Stimulated activated effector memory CD8-positive, alpha-beta T cell treated with anti-CD3 and anti-CD28 coated beads, Interleukin-12 subunit alpha, Interleukin-12 subunit beta, amount 100 ng/mL, for 72 hours (primary cell): ENCODE results near the gene SDCCAG8.

Experiments
- ATAC-seq: fragments of 150-1000 bp; cut with Tn5 transposase; 2 replicates; pipeline ENCODE4 v1.10.0; 2021
- DNase-seq, 2 donors: peaks; one replicate each; pipeline ENCODE4 v3.0.0; 2021 to 2022; ENCODE audit warnings: low spot score in 2 of 2
- H3K27ac Mint-ChIP-seq: one replicate; pipeline ENCODE4 v1.8.0; 2022; ENCODE audit warnings: mild to moderate bottlenecking, mixed read lengths
- H3K36me3 Mint-ChIP-seq: one replicate; pipeline ENCODE4 v1.8.0; 2022; ENCODE audit warnings: mild to moderate bottlenecking, mixed read lengths
- H3K4me1 Mint-ChIP-seq: one replicate; pipeline ENCODE4 v1.8.0; 2022; ENCODE audit warnings: mixed read lengths
- H3K4me3 Mint-ChIP-seq: one replicate; pipeline ENCODE4 v1.8.0; 2022; ENCODE audit warnings: mild to moderate bottlenecking, mixed read lengths
- H3K9me3 Mint-ChIP-seq: one replicate; pipeline ENCODE4 v1.8.0; 2022; ENCODE audit warnings: mixed read lengths

SDCCAG8 gene

DNA sequence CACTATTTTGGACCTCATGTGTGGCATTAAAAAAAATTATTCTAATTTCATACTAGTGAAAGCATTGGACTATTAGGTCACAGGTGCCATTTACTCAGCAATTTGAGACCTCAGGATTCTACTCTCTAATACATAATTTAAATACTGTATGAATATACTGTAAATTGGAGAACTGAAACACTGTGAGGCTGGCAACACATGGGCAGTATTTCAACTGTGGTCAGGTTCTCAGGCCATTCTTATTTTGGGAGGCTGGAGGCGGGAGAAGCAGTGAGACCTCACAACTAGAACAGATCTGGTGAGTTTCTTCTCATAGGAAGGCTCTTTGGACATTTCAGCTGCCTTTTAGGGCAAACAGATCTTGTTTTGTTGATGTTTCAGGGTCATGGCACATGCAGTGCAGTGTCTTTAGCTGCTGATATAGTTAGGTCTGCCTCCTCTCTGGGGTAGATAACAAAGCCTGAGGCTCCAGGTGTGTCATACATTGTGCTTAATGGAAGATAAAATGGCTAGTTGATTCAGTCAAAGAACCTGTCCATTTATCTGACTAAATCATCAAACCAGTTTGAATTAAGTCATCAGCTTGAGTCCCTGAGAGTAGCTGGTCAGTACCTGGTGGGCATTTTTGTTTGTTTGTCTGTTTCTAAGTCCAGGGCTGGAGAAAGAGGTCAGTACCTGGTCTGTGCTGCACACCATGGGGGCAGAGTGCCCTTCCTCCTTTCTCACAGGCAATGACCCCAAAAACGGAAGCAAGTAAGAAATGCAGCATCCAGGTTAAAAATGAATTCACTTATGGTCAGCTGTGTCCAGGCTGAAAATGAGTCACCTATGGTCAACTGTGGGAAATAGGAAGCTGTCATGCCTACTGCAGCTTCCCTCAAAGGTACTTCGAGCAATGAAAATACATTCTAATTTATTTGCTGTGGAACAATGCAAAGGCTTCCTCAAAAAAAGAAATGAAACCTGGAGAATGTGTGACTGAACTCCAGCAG, 216.2 kb downstream of the SDCCAG8 start:
- ATAC-seq (no peak), DNase-seq (no peak)
- Mint-ChIP-seq H3K4me1 (peaks cover 7% of the 10 kb centered on the region), H3K4me3 (no peak overlapping the region), H3K36me3 (peaks cover 6% of the 10 kb centered on the region), H3K9me3 (no peaks in the 10 kb centered on the region), H3K27ac (no peak overlapping the region)

DNA sequence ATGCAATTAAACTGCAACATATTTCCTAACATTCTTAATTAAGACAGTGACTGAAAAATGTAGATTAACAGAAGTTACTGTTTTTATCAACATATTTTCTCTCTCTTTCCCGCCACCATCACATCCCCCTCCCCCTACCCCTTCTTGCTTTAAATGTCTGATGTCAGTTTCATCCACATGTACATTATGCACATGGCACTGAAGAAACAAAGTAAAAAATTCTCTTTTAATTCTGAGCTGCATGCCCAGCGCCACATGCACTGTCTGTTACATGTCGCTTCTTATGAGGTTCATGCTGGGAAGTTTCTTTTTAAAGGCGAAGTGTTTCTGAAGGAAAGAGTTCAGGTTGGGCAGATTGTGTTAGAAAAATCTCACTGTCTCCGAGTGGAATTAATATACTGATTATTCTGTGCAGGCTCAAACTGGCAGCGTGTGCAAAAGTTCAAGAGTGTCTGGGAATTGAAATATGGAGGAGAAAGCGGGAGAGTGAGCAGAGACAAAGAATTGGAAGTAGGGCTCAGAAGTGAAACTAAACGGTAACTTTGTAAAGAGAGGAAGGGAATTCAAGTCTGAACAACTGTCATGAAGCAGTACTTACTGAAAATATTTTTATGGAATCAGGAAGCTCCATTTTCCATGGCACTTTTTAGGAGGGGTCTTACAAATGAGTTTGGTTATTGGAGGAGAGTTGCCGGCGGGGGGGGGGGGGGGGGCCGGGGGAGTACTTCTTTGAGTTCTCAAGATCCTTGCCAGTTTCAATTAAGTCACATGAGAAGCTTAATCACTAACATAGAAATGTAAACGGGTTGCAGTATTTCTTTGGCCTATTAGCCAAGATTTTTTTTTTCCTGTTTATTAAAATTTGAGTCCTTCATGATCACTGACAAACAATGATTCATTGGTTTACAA, 217.6 kb downstream of the SDCCAG8 start:
- Mint-ChIP-seq H3K4me1 (peaks cover 7% of the 10 kb centered on the region), H3K36me3 (peaks cover 6% of the 10 kb centered on the region), H3K4me3 (peak overlapping the region; percentile 14), H3K9me3 (no peaks in the 10 kb centered on the region), H3K27ac (no peak overlapping the region)
- DNase-seq (no peak), ATAC-seq (no peak)

- Mint-ChIP-seq H3K4me1 (peaks cover 7% of the 10 kb centered on the region), H3K9me3 (no peaks in the 10 kb centered on the region), H3K27ac (no peak overlapping the region), H3K4me3 (no peak overlapping the region), H3K36me3 (peaks cover 6% of the 10 kb centered on the region)
- no peak for DNase-seq
- no peak for ATAC-seq
These were observed 218.5 kb downstream of the SDCCAG8 start for GRCh38 chr1:243474136-243474881.

- Mint-ChIP-seq H3K4me1 (peaks cover 10% of the 10 kb centered on the region), H3K27ac (no peak overlapping the region), H3K9me3 (peaks cover 2% of the 10 kb centered on the region), H3K4me3 (no peak overlapping the region), H3K36me3 (peaks cover 6% of the 10 kb centered on the region)
- no peak for DNase-seq
- ATAC-seq = no peak
These were observed 219.1 kb downstream of the SDCCAG8 start for GRCh38 chr1:243474906-243475305.

DNA sequence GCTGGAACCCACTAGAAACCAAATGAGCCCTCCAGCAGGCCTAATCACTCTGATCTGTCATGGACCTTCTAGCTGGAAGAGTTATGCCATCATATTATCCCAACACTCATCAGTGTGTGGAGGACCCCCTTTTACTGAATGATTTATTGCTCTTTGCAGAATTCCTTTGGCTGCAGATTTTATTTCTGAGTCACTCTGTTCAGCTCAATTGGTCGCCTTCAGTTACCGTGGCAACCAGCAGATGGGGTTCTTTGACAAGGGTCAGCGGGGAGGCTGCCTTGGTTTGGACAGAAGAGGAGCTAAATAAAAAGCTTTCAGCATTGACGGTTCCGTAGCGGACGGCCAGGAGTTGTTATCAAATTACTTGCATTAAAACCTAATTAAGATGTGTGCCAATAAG, 220.1 kb downstream of the SDCCAG8 start:
- Mint-ChIP-seq H3K36me3 (no peaks in the 10 kb centered on the region), H3K4me1 (peaks cover 16% of the 10 kb centered on the region), H3K9me3 (peaks cover 4% of the 10 kb centered on the region), H3K4me3 (no peak overlapping the region), H3K27ac (no peak overlapping the region)
- DNase-seq (no peak), ATAC-seq (no peak)

GRCh38 chr1:243477731-243478290, 222.0 kb downstream of the SDCCAG8 start:
- no peak for DNase-seq
- Mint-ChIP-seq H3K4me3 (no peak overlapping the region), H3K4me1 (peaks cover 30% of the 10 kb centered on the region), H3K9me3 (peaks cover 4% of the 10 kb centered on the region), H3K27ac (no peak overlapping the region), H3K36me3 (no peaks in the 10 kb centered on the region)
- ATAC-seq = no peak

- no peak for DNase-seq
- Mint-ChIP-seq H3K4me1 (peaks cover 32% of the 10 kb centered on the region), H3K36me3 (peaks cover 7% of the 10 kb centered on the region), H3K4me3 (no peak overlapping the region), H3K27ac (no peak overlapping the region), H3K9me3 (peaks cover 4% of the 10 kb centered on the region)
- ATAC-seq = peak; percentile 58
These were observed 225.3 kb downstream of the SDCCAG8 start for GRCh38 chr1:243481101-243481500.

DNA sequence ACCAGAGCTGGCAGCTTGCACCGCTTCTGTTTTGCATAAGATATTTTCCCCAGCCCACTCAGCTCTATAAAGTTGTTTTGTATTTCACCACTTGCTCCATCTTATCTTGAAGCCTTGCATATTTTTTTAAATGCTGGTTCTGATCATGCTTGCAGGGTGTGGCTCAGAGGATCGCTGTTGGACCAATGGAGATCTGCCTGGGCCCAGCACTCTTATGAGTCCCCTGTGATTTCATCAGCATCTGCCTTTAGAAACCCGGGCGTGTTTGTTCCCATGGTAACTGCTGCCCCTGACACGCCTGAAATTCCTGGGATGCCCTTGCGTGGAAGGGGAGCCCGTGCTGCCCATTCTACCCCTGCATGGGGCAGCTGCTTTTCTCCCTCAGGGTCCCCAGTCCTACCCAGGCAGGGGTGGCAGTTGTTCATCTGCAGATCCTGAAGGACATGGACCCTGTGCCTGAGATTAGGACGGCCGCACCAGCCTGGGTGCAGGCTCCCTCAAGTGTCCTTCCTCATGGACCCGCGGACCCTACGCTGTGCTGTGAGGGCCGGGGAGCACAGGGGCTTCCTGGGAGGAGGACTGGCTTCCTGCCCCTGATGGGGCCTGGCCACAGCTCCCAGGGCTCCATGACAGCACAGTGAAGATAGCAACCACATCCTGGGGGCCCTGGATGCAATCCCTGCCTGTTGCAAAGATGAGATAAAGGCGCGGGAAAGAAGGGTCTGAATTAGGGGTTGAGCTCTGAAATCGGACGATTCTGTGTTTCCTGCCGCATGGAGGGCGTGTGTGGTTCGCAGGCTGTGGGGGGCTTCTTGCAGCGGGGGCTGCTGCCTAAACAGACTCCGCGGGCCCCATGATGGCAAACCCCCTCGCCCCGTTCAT, 226.5 kb downstream of the SDCCAG8 start:
- ATAC-seq (peak; percentile 51), DNase-seq (peak in 1 of 2 donors; percentile 58)
- Mint-ChIP-seq H3K4me3 (peak overlapping the region; percentile 68), H3K27ac (peak overlapping the region; percentile 86), H3K36me3 (peaks cover 7% of the 10 kb centered on the region), H3K4me1 (peaks cover 32% of the 10 kb centered on the region), H3K9me3 (peaks cover 4% of the 10 kb centered on the region)

DNA sequence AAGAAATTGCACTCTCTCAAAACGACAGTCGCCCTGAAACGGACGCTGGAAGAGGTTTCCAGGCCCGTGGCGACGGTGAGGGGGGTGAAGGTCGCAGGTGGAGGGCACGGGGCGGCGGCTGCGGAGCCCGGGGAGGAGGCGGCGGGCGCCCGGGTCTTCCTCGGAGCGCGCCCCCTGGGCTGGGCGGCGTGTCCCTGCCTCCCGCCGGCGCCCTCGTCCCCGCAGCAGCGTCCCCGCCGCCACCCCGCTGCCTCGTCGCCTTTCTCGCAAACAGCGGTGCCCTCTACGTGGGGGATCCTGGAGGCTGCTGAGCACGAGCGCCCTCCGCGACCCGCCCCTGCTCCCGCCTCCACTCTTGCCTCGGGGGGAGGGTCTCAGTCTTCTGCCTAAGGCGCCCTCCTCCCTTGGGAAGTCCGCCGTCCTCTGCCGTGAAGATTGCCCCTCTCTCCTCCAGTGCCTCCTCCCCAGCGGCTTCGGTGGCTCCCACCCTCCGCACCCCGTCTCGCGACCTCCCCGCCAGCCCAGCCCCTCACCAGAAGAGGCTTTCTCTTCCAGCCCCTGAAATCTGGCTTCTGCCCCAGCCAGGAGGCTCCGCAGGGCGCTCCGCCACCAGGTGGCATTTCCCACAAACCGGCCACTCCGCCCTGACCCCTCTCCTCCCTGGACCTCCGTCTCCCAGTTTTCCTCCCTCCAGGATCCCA, 227.4 kb downstream of the SDCCAG8 start:
- Mint-ChIP-seq H3K4me1 (peaks cover 32% of the 10 kb centered on the region), H3K4me3 (peak overlapping the region; percentile 68), H3K27ac (peak overlapping the region; percentile 86), H3K36me3 (peaks cover 7% of the 10 kb centered on the region), H3K9me3 (peaks cover 4% of the 10 kb centered on the region)
- ATAC-seq = peak; percentile 45
- no peak for DNase-seq

GRCh38 chr1:243483952-243484351, 228.1 kb downstream of the SDCCAG8 start:
- peaks cover 7% of the 10 kb centered on the region for H3K36me3 Mint-ChIP-seq
- ATAC-seq (no peak), DNase-seq (no peak)
- H3K9me3 Mint-ChIP-seq = peaks cover 4% of the 10 kb centered on the region
- H3K27ac Mint-ChIP-seq = peak overlapping the region; percentile 86
- peaks cover 32% of the 10 kb centered on the region for H3K4me1 Mint-ChIP-seq
- peak overlapping the region; percentile 68 for H3K4me3 Mint-ChIP-seq

GRCh38 chr1:243487036-243487648, 231.3 kb downstream of the SDCCAG8 start:
- Mint-ChIP-seq H3K4me1 (peaks cover 15% of the 10 kb centered on the region), H3K4me3 (no peak overlapping the region), H3K36me3 (peaks cover 14% of the 10 kb centered on the region), H3K9me3 (no peaks in the 10 kb centered on the region), H3K27ac (no peak overlapping the region)
- ATAC-seq = no peak
- no peak for DNase-seq

- Mint-ChIP-seq H3K27ac (no peak overlapping the region), H3K4me3 (no peak overlapping the region), H3K4me1 (peaks cover 9% of the 10 kb centered on the region), H3K9me3 (no peaks in the 10 kb centered on the region), H3K36me3 (peaks cover 14% of the 10 kb centered on the region)
- no peak for DNase-seq
- ATAC-seq = no peak
These were observed 231.9 kb downstream of the SDCCAG8 start for GRCh38 chr1:243487649-243488227.
